Measurements from ENCODE around the gene CTPS1.

Gene CTPS1

GRCh38 chr1:41044187-41044586 is 64.7 kb downstream of the CTPS1 start:
- DNase-seq, result no peak
- Histone ChIP-seq H3K4ac (ENCODE audit: low read depth in 1 of 2, low read length in 2 of 2) (no peak overlapping the region), H3K9ac (ENCODE audit: low read length) (no peak overlapping the region), H3K9me3 (ENCODE audit: control insufficient read depth, low read length) (no peaks in the 10 kb centered on the region), H3K18ac (ENCODE audit: low read depth in 1 of 2, low read length in 2 of 2) (peak overlapping the region in 1 of 2 experiments; percentile 34), H3K36me3 (ENCODE audit: control insufficient read depth in 1 of 2, insufficient read depth in 2 of 2, low read depth in 1 of 2, low read length in 2 of 2) (peaks cover 17 to 25% of the 10 kb centered on the region in 2 experiments), H3K4me1 (ENCODE audit: control insufficient read depth, insufficient read depth, low read depth, low read length) (peaks cover 1% of the 10 kb centered on the region), H3K27ac (ENCODE audit: low read length, poor library complexity, severe bottlenecking) (no peak overlapping the region), H2BK5ac (ENCODE audit: low read depth, low read length, poor library complexity, severe bottlenecking) (no peak overlapping the region), H3K4me3 (ENCODE audit: insufficient read depth in 1 of 2, low read depth in 1 of 2, low read length in 2 of 2) (no peak overlapping the region), H3K27me3 (ENCODE audit: control insufficient read depth in 1 of 2, insufficient read depth in 1 of 2, low read length in 2 of 2) (no peaks in the 10 kb centered on the region), H2AFZ (ENCODE audit: low read depth, low read length) (no peak overlapping the region), H4K8ac (ENCODE audit: low read length) (peak overlapping the region; percentile 1), H4K91ac (ENCODE audit: low read length) (no peak overlapping the region), H3K23ac (ENCODE audit: low read length in 2 of 2) (peak overlapping the region in 1 of 2 experiments; percentile 14), H2AK5ac (ENCODE audit: low read length, severe bottlenecking) (no peak overlapping the region), H2BK120ac (ENCODE audit: low read depth, low read length) (no peak overlapping the region), H3K4me2 (ENCODE audit: low read length, poor library complexity, severe bottlenecking) (no peak overlapping the region), H2BK15ac (ENCODE audit: low read depth, poor library complexity, severe bottlenecking) (no peak overlapping the region), H3K14ac (ENCODE audit: low read length in 2 of 2) (no peak overlapping the region), H2BK12ac (ENCODE audit: low read length in 2 of 2) (no peak overlapping the region), H3K79me1 (replicated peaks; ENCODE audit: low read length, poor library complexity, severe bottlenecking) (no peaks in the 10 kb centered on the region)
- 85% methylated on average over 2 of the region's 2 CpGs for WGBS

- no peak overlapping the region for H3K4me2 ChIP-seq (ENCODE audit: low read length, poor library complexity, severe bottlenecking)
- no peaks in the 10 kb centered on the region for H3K79me1 ChIP-seq (replicated peaks; ENCODE audit: low read length, poor library complexity, severe bottlenecking)
- no peak overlapping the region for H2BK12ac ChIP-seq (ENCODE audit: low read length in 2 of 2)
- H3K4me1 ChIP-seq (ENCODE audit: control insufficient read depth, insufficient read depth, low read depth, low read length), result peaks cover 1% of the 10 kb centered on the region
- H3K4me3 ChIP-seq (ENCODE audit: insufficient read depth in 1 of 2, low read depth in 1 of 2, low read length in 2 of 2), result no peak overlapping the region
- H3K18ac ChIP-seq (ENCODE audit: low read depth in 1 of 2, low read length in 2 of 2), result no peak overlapping the region
- H2BK15ac ChIP-seq (ENCODE audit: low read depth, poor library complexity, severe bottlenecking), result no peak overlapping the region
- peak overlapping the region; percentile 20 for H3K9ac ChIP-seq (ENCODE audit: low read length)
- no peak overlapping the region for H4K8ac ChIP-seq (ENCODE audit: low read length)
- no peak overlapping the region for H3K23ac ChIP-seq (ENCODE audit: low read length in 2 of 2)
- no peak overlapping the region for H3K4ac ChIP-seq (ENCODE audit: low read depth in 1 of 2, low read length in 2 of 2)
- H3K9me3 ChIP-seq (ENCODE audit: control insufficient read depth, low read length), result no peaks in the 10 kb centered on the region
- WGBS, result 93% methylated on average over 5 of the region's 5 CpGs
- H3K36me3 ChIP-seq (ENCODE audit: control insufficient read depth in 1 of 2, insufficient read depth in 2 of 2, low read depth in 1 of 2, low read length in 2 of 2), result peaks cover 18 to 19% of the 10 kb centered on the region in 2 experiments
- H2AK5ac ChIP-seq (ENCODE audit: low read length, severe bottlenecking), result no peak overlapping the region
- H3K14ac ChIP-seq (ENCODE audit: low read length in 2 of 2), result no peak overlapping the region
- H3K27ac ChIP-seq (ENCODE audit: low read length, poor library complexity, severe bottlenecking), result no peak overlapping the region
- H2BK5ac ChIP-seq (ENCODE audit: low read depth, low read length, poor library complexity, severe bottlenecking), result no peak overlapping the region
- H4K91ac ChIP-seq (ENCODE audit: low read length), result no peak overlapping the region
- no peak overlapping the region for H2AFZ ChIP-seq (ENCODE audit: low read depth, low read length)
- DNase-seq, result no peak
- H2BK120ac ChIP-seq (ENCODE audit: low read depth, low read length), result no peak overlapping the region
- H3K27me3 ChIP-seq (ENCODE audit: control insufficient read depth in 1 of 2, insufficient read depth in 1 of 2, low read length in 2 of 2), result no peaks in the 10 kb centered on the region
Measured at GRCh38 chr1:41045740-41046139, 66.2 kb downstream of the CTPS1 start.

GRCh38 chr1:41046347-41046775 is 66.9 kb downstream of the CTPS1 start:
- Histone ChIP-seq H3K27ac (ENCODE audit: low read length, poor library complexity, severe bottlenecking) (no peak overlapping the region), H4K8ac (ENCODE audit: low read length) (no peak overlapping the region)

GRCh38 chr1:41048540-41048939 is 69.0 kb downstream of the CTPS1 start:
- H3K18ac ChIP-seq (ENCODE audit: low read depth in 1 of 2, low read length in 2 of 2), result no peak overlapping the region
- H2BK15ac ChIP-seq (ENCODE audit: low read depth, poor library complexity, severe bottlenecking), result no peak overlapping the region
- WGBS, result 93% methylated on average over 3 of the region's 3 CpGs
- peaks cover 2% of the 10 kb centered on the region for H3K79me1 ChIP-seq (replicated peaks; ENCODE audit: low read length, poor library complexity, severe bottlenecking)
- no peak overlapping the region for H2AK5ac ChIP-seq (ENCODE audit: low read length, severe bottlenecking)
- H2BK120ac ChIP-seq (ENCODE audit: low read depth, low read length), result no peak overlapping the region
- H3K27ac ChIP-seq (ENCODE audit: low read length, poor library complexity, severe bottlenecking), result no peak overlapping the region
- H4K8ac ChIP-seq (ENCODE audit: low read length), result no peak overlapping the region
- H2BK5ac ChIP-seq (ENCODE audit: low read depth, low read length, poor library complexity, severe bottlenecking), result no peak overlapping the region
- no peak overlapping the region for H2BK12ac ChIP-seq (ENCODE audit: low read length in 2 of 2)
- H3K27me3 ChIP-seq (ENCODE audit: control insufficient read depth in 1 of 2, insufficient read depth in 1 of 2, low read length in 2 of 2), result no peaks in the 10 kb centered on the region
- H3K23ac ChIP-seq (ENCODE audit: low read length in 2 of 2), result no peak overlapping the region
- H2AFZ ChIP-seq (ENCODE audit: low read depth, low read length), result no peak overlapping the region
- no peak overlapping the region for H3K4ac ChIP-seq (ENCODE audit: low read depth in 1 of 2, low read length in 2 of 2)
- no peaks in the 10 kb centered on the region for H3K4me1 ChIP-seq (ENCODE audit: control insufficient read depth, insufficient read depth, low read depth, low read length)
- no peak overlapping the region for H3K4me2 ChIP-seq (ENCODE audit: low read length, poor library complexity, severe bottlenecking)
- H3K14ac ChIP-seq (ENCODE audit: low read length in 2 of 2), result no peak overlapping the region
- H4K91ac ChIP-seq (ENCODE audit: low read length), result no peak overlapping the region
- peaks cover 14 to 18% of the 10 kb centered on the region in 2 experiments for H3K36me3 ChIP-seq (ENCODE audit: control insufficient read depth in 1 of 2, insufficient read depth in 2 of 2, low read depth in 1 of 2, low read length in 2 of 2)
- no peaks in the 10 kb centered on the region for H3K9me3 ChIP-seq (ENCODE audit: control insufficient read depth, low read length)
- no peak overlapping the region for H3K9ac ChIP-seq (ENCODE audit: low read length)
- no peak for DNase-seq
- no peak overlapping the region for H3K4me3 ChIP-seq (ENCODE audit: insufficient read depth in 1 of 2, low read depth in 1 of 2, low read length in 2 of 2)

More at GRCh38 chr1:41046347-41046775, 66.9 kb downstream of the CTPS1 start:
- Histone ChIP-seq H2BK120ac (ENCODE audit: low read depth, low read length) (no peak overlapping the region), H3K4ac (ENCODE audit: low read depth in 1 of 2, low read length in 2 of 2) (no peak overlapping the region), H2BK15ac (ENCODE audit: low read depth, poor library complexity, severe bottlenecking) (no peak overlapping the region), H2AK5ac (ENCODE audit: low read length, severe bottlenecking) (no peak overlapping the region), H3K4me1 (ENCODE audit: control insufficient read depth, insufficient read depth, low read depth, low read length) (peaks cover 1% of the 10 kb centered on the region), H3K23ac (ENCODE audit: low read length in 2 of 2) (no peak overlapping the region), H3K79me1 (replicated peaks; ENCODE audit: low read length, poor library complexity, severe bottlenecking) (no peaks in the 10 kb centered on the region), H3K9ac (ENCODE audit: low read length) (no peak overlapping the region), H3K4me3 (ENCODE audit: insufficient read depth in 1 of 2, low read depth in 1 of 2, low read length in 2 of 2) (no peak overlapping the region), H3K4me2 (ENCODE audit: low read length, poor library complexity, severe bottlenecking) (no peak overlapping the region), H2AFZ (ENCODE audit: low read depth, low read length) (no peak overlapping the region), H3K14ac (ENCODE audit: low read length in 2 of 2) (peak overlapping the region in 1 of 2 experiments; percentile 26), H2BK12ac (ENCODE audit: low read length in 2 of 2) (no peak overlapping the region), H3K36me3 (ENCODE audit: control insufficient read depth in 1 of 2, insufficient read depth in 2 of 2, low read depth in 1 of 2, low read length in 2 of 2) (peaks cover 14 to 18% of the 10 kb centered on the region in 2 experiments), H3K9me3 (ENCODE audit: control insufficient read depth, low read length) (no peaks in the 10 kb centered on the region), H3K27me3 (ENCODE audit: control insufficient read depth in 1 of 2, insufficient read depth in 1 of 2, low read length in 2 of 2) (no peaks in the 10 kb centered on the region), H2BK5ac (ENCODE audit: low read depth, low read length, poor library complexity, severe bottlenecking) (no peak overlapping the region), H3K18ac (ENCODE audit: low read depth in 1 of 2, low read length in 2 of 2) (no peak overlapping the region), H4K91ac (ENCODE audit: low read length) (no peak overlapping the region)
- 96% methylated on average over 10 of the region's 10 CpGs for WGBS
- no peak for DNase-seq

Measured in mesenchymal stem cell (in vitro differentiated cells and primary cell).